ENCODE data around the gene KDM5C. TPM values are rescaled to one million over a fixed set of nuclear protein-coding genes. Genes with fewer than 3 reads are reported as not detected.

KDM5C gene
- total RNA-seq, 1 experiment from 2014 or later = 178 TPM

DNA sequence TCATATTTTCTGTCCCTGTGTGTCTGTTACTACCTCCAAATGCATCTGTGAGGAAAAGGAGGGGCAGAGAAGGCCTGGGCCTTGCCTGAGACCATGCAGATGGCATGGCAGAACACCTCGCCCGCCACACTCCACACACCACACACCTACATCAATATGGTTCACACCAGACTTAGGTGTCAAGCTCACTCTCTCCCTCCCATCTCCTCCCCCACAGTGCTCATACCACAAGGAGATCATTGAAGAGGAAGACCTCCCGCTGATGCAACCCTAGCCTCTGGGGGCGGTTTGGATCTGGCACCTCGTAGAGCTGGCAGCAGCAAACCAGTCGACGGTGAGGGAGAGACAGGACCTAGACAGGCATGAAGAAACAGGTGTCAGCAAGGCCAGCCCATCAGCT is 16.6 kb upstream of the KDM5C start:
- no peak for TF ChIP-seq EZH2 (IDR thresholded peaks at IDR 0.05; ENCODE audit: borderline replicate concordance, low read depth, low read length, poor library complexity, severe bottlenecking)
- TF ChIP-seq, protein P1, sequence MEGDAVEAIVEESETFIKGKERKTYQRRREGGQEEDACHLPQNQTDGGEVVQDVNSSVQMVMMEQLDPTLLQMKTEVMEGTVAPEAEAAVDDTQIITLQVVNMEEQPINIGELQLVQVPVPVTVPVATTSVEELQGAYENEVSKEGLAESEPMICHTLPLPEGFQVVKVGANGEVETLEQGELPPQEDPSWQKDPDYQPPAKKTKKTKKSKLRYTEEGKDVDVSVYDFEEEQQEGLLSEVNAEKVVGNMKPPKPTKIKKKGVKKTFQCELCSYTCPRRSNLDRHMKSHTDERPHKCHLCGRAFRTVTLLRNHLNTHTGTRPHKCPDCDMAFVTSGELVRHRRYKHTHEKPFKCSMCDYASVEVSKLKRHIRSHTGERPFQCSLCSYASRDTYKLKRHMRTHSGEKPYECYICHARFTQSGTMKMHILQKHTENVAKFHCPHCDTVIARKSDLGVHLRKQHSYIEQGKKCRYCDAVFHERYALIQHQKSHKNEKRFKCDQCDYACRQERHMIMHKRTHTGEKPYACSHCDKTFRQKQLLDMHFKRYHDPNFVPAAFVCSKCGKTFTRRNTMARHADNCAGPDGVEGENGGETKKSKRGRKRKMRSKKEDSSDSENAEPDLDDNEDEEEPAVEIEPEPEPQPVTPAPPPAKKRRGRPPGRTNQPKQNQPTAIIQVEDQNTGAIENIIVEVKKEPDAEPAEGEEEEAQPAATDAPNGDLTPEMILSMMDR (conservative IDR thresholded peaks at IDR 0.05; ENCODE audit: low read depth, low read length) = no peak
- no TSS peak for BruUV-seq (replicated peaks)
- DNase-seq (ENCODE audit: low spot score) = peak; percentile 60
- Histone ChIP-seq H3K4me1 (ENCODE audit: insufficient read depth, low read length, poor library complexity, severe bottlenecking) (no peaks in the 10 kb centered on the region), H3K4me3 (ENCODE audit: low read depth, low read length, poor library complexity, severe bottlenecking) (no peak overlapping the region), H3K36me3 (ENCODE audit: insufficient read depth, low read length, poor library complexity, severe bottlenecking) (no peaks in the 10 kb centered on the region), H3K27ac (ENCODE audit: low read depth, low read length, poor library complexity, severe bottlenecking) (no peak overlapping the region), H3K27me3 (replicated peaks; ENCODE audit: insufficient read depth, low read depth, low read length, poor library complexity) (no peaks in the 10 kb centered on the region), H3K9me3 (ENCODE audit: low read depth, low read length, poor library complexity, severe bottlenecking) (no peaks in the 10 kb centered on the region)
- CTCF ChIA-PET = no interaction called here
- POLR2A ChIA-PET (ENCODE audit: low non-redundant PET) = no interaction called here
- intact Hi-C loops (cut with micrococcal nuclease; ENCODE audit: unreplicated experiment) = no loop called here

DNA sequence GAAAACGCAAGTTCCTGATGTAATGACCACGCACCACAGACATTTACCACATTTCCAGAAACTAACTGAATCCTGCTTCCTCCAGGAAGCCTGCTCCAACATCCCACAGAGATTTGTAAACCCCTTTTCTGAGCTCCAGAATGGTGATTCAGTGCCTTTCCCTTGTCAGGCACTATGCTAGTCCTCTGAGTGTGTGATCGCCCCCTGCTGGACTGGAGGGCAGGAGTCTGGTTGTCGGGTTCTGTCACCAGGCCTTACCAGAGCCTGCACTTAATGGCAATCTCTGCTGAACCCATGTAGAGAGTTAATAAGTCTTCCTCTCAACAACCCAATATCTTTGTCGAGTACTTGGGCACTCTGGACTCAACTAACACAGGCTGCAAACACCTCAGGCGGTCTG is 14.5 kb upstream of the KDM5C start:
- peak; percentile 57 for DNase-seq (ENCODE audit: low spot score)
- no peak for TF ChIP-seq EZH2 (IDR thresholded peaks at IDR 0.05; ENCODE audit: borderline replicate concordance, low read depth, low read length, poor library complexity, severe bottlenecking)
- TF ChIP-seq, protein P1 (conservative IDR thresholded peaks at IDR 0.05; ENCODE audit: low read depth, low read length) = peak; percentile 52
- no peaks in the 10 kb centered on the region for H3K27me3 ChIP-seq (replicated peaks; ENCODE audit: insufficient read depth, low read depth, low read length, poor library complexity)
- H3K4me1 ChIP-seq (ENCODE audit: insufficient read depth, low read length, poor library complexity, severe bottlenecking) = no peaks in the 10 kb centered on the region
- H3K4me3 ChIP-seq (ENCODE audit: low read depth, low read length, poor library complexity, severe bottlenecking) = no peak overlapping the region
- intact Hi-C loops (cut with micrococcal nuclease; ENCODE audit: unreplicated experiment) = no loop called here
- BruUV-seq (replicated peaks) = no TSS peak
- CTCF ChIA-PET = interaction anchor here (0.6 kb wide), 1 partner anchor 22 kb away, joined by 3 read pairs; no protein-coding TSS in a partner anchor
- no peaks in the 10 kb centered on the region for H3K36me3 ChIP-seq (ENCODE audit: insufficient read depth, low read length, poor library complexity, severe bottlenecking)
- no peak overlapping the region for H3K27ac ChIP-seq (ENCODE audit: low read depth, low read length, poor library complexity, severe bottlenecking)
- no peaks in the 10 kb centered on the region for H3K9me3 ChIP-seq (ENCODE audit: low read depth, low read length, poor library complexity, severe bottlenecking)
- POLR2A ChIA-PET (ENCODE audit: low non-redundant PET) = no interaction called here

DNA sequence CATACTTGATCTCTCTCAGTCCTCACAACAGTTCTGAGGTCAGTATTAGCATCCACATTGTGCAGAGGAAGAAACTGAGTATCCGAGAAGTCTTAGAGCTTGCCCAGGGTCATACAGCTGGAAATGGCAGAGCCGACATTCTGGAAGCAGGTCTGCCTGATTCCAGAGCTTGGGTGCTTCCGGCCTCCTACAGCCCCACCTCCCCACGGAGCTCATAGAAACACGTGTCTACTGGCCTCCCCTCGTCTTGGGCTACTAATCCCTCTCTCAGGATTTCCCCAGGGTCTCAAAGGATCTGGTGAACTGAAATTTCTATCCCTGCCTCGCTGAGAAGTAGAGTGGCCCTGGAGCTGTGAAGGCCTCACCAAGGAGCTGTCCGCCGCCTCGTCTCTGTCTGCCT is 12.0 kb upstream of the KDM5C start:
- no peak overlapping the region for H3K4me3 ChIP-seq (ENCODE audit: low read depth, low read length, poor library complexity, severe bottlenecking)
- no TSS peak for BruUV-seq (replicated peaks)
- DNase-seq (ENCODE audit: low spot score) = no peak

More for the DNA sequence above, 12.0 kb upstream of the KDM5C start:
- H3K27ac ChIP-seq (ENCODE audit: low read depth, low read length, poor library complexity, severe bottlenecking) = no peak overlapping the region
- ChIA-PET POLR2A (ENCODE audit: low non-redundant PET) (no interaction called here), CTCF (no interaction called here)
- TF ChIP-seq, protein P1 (conservative IDR thresholded peaks at IDR 0.05; ENCODE audit: low read depth, low read length) = no peak
- TF ChIP-seq EZH2 (IDR thresholded peaks at IDR 0.05; ENCODE audit: borderline replicate concordance, low read depth, low read length, poor library complexity, severe bottlenecking) = no peak
- H3K36me3 ChIP-seq (ENCODE audit: insufficient read depth, low read length, poor library complexity, severe bottlenecking) = no peaks in the 10 kb centered on the region
- no peaks in the 10 kb centered on the region for H3K4me1 ChIP-seq (ENCODE audit: insufficient read depth, low read length, poor library complexity, severe bottlenecking)
- no peaks in the 10 kb centered on the region for H3K27me3 ChIP-seq (replicated peaks; ENCODE audit: insufficient read depth, low read depth, low read length, poor library complexity)
- intact Hi-C loops (cut with micrococcal nuclease; ENCODE audit: unreplicated experiment) = no loop called here
- no peaks in the 10 kb centered on the region for H3K9me3 ChIP-seq (ENCODE audit: low read depth, low read length, poor library complexity, severe bottlenecking)
